RWPE1 (cell line): ENCODE measurements around the gene EWSR1.

Source experiments
- CTCF ChIA-PET: fragments of 350-600 bp; sonication (Branson Sonifier 250); formaldehyde crosslinking; extraction: SDS; loops from one replicate; lab custom pipeline; 2021; lab: Yijun Ruan, JAX
- POLR2A ChIA-PET: fragments of 400-600 bp; formaldehyde crosslinking; extraction: SDS; loops from one replicate; lab custom pipeline; 2020; ENCODE audit warnings: antibody characterized with exemption; ENCODE audit not compliant: low non-redundant PET; lab: Yijun Ruan, JAX
- DNase-seq: peaks from one replicate; pipeline ENCODE4 v3.0.0; 2012; ENCODE audit warnings: low spot score
- H3K27ac ChIP-seq: fragments of 450-650 bp; 2 replicates; pipeline ENCODE4 v1.5.1; 2017
- TF ChIP-seq, protein P1 (sequence below): fragments of 450-650 bp; conservative IDR thresholded peaks from 2 replicates; pipeline ENCODE4 v1.5.1; 2017; ENCODE audit warnings: low read depth, mild to moderate bottlenecking

Gene EWSR1

DNA sequence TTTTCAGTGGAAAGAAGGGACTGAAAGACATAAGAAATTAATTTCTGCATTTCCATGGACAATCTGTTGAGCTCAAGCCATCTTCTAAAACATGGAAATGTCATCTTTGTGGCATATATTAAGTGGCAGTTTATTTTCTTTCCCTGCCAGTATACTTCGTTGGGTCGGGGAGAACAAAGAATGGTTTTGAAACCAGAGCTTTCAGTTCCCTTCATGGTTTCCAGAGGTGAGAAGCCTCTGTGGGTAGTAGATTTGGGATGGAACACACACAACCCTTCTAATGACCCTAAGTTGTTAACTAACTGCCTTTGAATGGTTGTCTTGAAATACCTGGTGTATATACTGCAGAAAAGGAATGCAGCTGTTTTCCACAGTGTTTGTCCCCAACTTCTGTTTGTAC, 20.8 kb downstream of the EWSR1 start:
- no peak for DNase-seq
- no peak overlapping the region for H3K27ac ChIP-seq
- CTCF ChIA-PET, result no interaction called here
- POLR2A ChIA-PET, result no interaction called here
- TF ChIP-seq, protein P1, sequence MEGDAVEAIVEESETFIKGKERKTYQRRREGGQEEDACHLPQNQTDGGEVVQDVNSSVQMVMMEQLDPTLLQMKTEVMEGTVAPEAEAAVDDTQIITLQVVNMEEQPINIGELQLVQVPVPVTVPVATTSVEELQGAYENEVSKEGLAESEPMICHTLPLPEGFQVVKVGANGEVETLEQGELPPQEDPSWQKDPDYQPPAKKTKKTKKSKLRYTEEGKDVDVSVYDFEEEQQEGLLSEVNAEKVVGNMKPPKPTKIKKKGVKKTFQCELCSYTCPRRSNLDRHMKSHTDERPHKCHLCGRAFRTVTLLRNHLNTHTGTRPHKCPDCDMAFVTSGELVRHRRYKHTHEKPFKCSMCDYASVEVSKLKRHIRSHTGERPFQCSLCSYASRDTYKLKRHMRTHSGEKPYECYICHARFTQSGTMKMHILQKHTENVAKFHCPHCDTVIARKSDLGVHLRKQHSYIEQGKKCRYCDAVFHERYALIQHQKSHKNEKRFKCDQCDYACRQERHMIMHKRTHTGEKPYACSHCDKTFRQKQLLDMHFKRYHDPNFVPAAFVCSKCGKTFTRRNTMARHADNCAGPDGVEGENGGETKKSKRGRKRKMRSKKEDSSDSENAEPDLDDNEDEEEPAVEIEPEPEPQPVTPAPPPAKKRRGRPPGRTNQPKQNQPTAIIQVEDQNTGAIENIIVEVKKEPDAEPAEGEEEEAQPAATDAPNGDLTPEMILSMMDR, result no peak

DNA sequence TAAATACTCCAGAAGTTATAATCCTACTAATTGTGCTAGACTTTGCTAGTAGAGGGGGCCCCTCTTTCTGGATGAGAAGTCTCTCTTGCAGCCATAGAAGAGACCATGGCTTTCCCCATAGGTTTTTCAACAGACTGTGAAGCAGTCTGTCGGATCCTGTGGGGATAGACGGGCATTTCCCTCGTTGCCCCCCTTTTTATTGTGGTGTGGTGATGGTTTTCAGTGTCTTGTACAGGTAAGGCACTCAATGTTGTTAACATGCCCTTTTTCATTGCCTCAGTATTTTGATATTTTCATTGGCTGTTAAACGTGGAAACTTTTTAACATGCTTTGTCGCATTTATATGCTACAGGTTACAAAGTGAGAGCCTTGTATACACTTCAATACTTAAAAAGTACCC, 22.0 kb downstream of the EWSR1 start:
- POLR2A ChIA-PET, result no interaction called here
- DNase-seq, result no peak
- TF ChIP-seq, protein P1, result no peak
- H3K27ac ChIP-seq, result no peak overlapping the region
- CTCF ChIA-PET, result no interaction called here

DNA sequence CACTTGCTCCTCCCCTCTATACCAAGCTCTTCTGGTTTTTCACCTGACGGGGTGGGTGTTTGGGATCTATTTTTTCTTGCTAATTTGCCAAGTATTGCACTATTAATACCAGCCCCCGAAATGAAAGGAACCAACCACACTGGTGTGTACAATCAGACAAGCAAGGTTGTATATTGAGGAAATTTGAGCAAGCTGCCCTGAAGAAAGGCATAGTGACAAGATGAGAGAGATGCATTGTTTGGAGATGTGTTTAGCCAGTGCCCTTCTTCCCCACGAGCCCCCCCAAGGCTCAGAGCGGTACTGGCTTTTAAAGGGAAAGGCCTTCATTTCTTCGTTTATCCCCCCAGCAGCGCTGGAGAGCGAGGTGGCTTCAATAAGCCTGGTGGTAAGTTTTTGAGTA, 23.1 kb downstream of the EWSR1 start:
- no peak for DNase-seq
- ChIA-PET POLR2A (no interaction called here), CTCF (no interaction called here)
- no peak overlapping the region for H3K27ac ChIP-seq
- TF ChIP-seq, protein P1, result no peak

DNA sequence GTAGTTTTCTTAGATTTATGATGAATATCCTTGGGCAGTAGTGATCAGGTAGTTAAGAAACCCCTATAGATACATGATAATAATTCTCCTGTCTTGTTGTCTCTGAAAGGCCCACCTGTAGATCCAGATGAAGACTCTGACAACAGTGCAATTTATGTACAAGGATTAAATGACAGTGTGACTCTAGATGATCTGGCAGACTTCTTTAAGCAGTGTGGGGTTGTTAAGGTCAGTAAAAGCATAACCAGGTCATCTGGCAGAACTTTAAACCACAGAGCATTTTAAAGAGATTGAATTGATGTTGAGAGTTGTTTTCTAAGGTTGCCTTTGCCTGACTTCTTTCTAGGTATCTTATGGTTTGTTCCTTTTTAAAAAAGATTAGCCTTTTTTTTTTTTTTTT, 24.3 kb downstream of the EWSR1 start:
- TF ChIP-seq, protein P1, result no peak
- ChIA-PET POLR2A (no interaction called here), CTCF (no interaction called here)
- DNase-seq, result no peak
- H3K27ac ChIP-seq, result no peak overlapping the region

DNA sequence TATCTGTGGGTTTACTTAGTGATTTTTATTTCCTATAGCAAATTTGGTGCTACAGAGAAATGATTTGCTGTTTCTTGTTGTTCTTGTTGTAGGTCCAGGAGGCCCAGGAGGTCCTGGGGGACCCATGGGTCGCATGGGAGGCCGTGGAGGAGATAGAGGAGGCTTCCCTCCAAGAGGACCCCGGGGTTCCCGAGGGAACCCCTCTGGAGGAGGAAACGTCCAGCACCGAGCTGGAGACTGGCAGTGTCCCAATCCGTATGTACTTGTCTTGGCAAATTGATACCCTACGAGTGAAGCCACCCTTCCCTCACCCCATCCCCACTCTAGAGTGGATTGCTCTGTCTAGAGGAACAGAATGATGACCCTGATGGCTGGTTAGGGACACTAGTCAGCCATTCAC, 30.6 kb downstream of the EWSR1 start:
- TF ChIP-seq, protein P1, result no peak
- peak overlapping the region; percentile 42 for H3K27ac ChIP-seq
- POLR2A ChIA-PET, result no interaction called here
- CTCF ChIA-PET, result interaction anchor here (0.6 kb wide), 1 partner anchor 303 kb away, joined by 3 read pairs; no protein-coding TSS in a partner anchor
- DNase-seq, result no peak

DNA sequence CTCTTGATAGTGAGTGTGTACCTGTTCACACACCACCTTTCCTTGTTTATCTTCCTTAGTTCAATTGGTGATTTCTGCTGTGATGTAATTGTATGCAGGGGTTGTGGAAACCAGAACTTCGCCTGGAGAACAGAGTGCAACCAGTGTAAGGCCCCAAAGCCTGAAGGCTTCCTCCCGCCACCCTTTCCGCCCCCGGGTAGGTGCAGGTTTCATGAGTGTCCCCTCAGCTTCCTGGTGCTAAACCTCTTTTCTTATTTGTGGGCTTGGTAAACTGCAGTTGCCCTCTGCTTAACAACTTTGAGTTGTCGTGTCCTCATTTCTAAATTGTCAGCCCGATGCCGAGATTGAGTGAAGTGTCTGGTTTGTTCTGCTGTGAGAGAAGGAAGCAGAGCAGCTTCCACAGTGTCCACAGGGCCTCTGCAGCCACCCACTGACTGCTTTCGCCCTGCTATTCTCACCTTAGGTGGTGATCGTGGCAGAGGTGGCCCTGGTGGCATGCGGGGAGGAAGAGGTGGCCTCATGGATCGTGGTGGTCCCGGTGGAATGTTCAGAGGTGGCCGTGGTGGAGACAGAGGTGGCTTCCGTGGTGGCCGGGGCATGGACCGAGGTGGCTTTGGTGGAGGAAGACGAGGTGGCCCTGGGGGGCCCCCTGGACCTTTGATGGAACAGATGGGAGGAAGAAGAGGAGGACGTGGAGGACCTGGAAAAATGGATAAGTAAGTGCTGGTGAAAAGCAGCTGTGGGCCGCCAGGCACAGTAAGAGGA, 31.2 kb downstream of the EWSR1 start:
- DNase-seq, result no peak
- POLR2A ChIA-PET, result no interaction called here
- TF ChIP-seq, protein P1, result no peak
- CTCF ChIA-PET, result interaction anchor here (0.6 kb wide), 2 partner anchors 84 to 304 kb away, joined by 3 to 4 read pairs; no protein-coding TSS in a partner anchor
- H3K27ac ChIP-seq, result peak overlapping the region; percentile 42
